Upper lobe of left lung (tissue), 6 donors: ENCODE results near the gene METTL3. TPM values are rescaled to one million over a fixed set of nuclear protein-coding genes. Genes with fewer than 3 reads are reported as not detected.

ENCODE experiments used
- ATAC-seq, 2 donors: fragments of 200-7000 bp; cut with Tn5 transposase; one replicate each; pipeline ENCODE4 v1.9.1; 2022; ENCODE audit warnings: mild to moderate bottlenecking in 2 of 2, moderate library complexity in 2 of 2; ENCODE audit not compliant: low FRiP score in 2 of 2
- DNase-seq, 2 donors: peaks; one replicate each; pipeline ENCODE4 v3.0.0-alpha.2; 2019 to 2020
- H3K27ac ChIP-seq, 4 donors: fragments of 200-600 bp; sonication (generic); one replicate each; pipeline ENCODE4 v1.5.1; 2016 to 2019
- H3K27me3 ChIP-seq, 4 donors: fragments of 200-600 bp; sonication (generic); one replicate each; pipeline ENCODE4 v1.5.1; 2017 to 2019
- H3K36me3 ChIP-seq, 4 donors: fragments of 200-600 bp; sonication (generic); one replicate each; pipeline ENCODE4 v1.5.1; 2016 to 2019
- H3K4me1 ChIP-seq, 4 donors: fragments of 200-600 bp; sonication (generic); one replicate each; pipeline ENCODE4 v1.5.1; 2018 to 2019
- H3K4me3 ChIP-seq, 4 donors: fragments of 200-600 bp; sonication (generic); one replicate each; pipeline ENCODE4 v1.5.1; 2017 to 2019; ENCODE audit warnings: mild to moderate bottlenecking in 2 of 4, moderate library complexity in 1 of 4
- H3K9me3 ChIP-seq, 4 donors: fragments of 200-600 bp; sonication (generic); one replicate each; pipeline ENCODE4 v1.5.1; 2018 to 2019
- EP300 ChIP-seq, 4 donors: sonication (generic); formaldehyde crosslinking; IDR thresholded peaks; one replicate each; pipeline ENCODE4 v1.5.1; 2017; ENCODE audit warnings: antibody characterized with exemption in 4 of 4, control low read depth in 2 of 4
- POLR2A ChIP-seq, 4 donors: fragments of 450-650 bp; IDR thresholded peaks; one replicate each; pipeline ENCODE4 v1.5.1; 2016 to 2017; ENCODE audit warnings: antibody characterized with exemption in 4 of 4, mild to moderate bottlenecking in 2 of 4
- POLR2AphosphoS5 ChIP-seq, 2 donors: sonication (generic); formaldehyde crosslinking; IDR thresholded peaks; one replicate each; pipeline ENCODE4 v1.5.1; 2017; ENCODE audit warnings: antibody characterized with exemption in 2 of 2
- WGBS, 2 donors: methylation state at CpG; one replicate each; pipeline ENCODE4 v1.1.5; 2017 to 2018; 5-methylcytosine and 5-hydroxymethylcytosine counted together
- total RNA-seq, 6 donors: library from RNA; depleted of rRNA in 4 of 6; stranded (reverse); fragments of >200 nt in 4 of 6; gene quantifications; one replicate each; pipeline versions ENCODE4 v1.1.0 to v1.2.1, GENCODE V29; 2016 to 2021
- TF ChIP-seq, protein P1 (sequence below), 6 experiments: fragments of 450-650 bp in 4 of 6; fragments of 200-600 bp in 2 of 6; sonication (generic) in 2 of 6; IDR thresholded peaks; one replicate each; pipeline ENCODE4 v1.5.1; 2016 to 2019; ENCODE audit warnings: antibody characterized with exemption in 6 of 6
- donor health status: DM: no; HTN: no; CAD: no; lungs with moderate emphysema.
- donor health status: DM: no; HTN: yes; CAD: no; lungs with severe emphysema.

Gene METTL3
- total RNA-seq, 6 donors from 2014 or later, result 41.7 to 126 (median 47.7) TPM

DNA sequence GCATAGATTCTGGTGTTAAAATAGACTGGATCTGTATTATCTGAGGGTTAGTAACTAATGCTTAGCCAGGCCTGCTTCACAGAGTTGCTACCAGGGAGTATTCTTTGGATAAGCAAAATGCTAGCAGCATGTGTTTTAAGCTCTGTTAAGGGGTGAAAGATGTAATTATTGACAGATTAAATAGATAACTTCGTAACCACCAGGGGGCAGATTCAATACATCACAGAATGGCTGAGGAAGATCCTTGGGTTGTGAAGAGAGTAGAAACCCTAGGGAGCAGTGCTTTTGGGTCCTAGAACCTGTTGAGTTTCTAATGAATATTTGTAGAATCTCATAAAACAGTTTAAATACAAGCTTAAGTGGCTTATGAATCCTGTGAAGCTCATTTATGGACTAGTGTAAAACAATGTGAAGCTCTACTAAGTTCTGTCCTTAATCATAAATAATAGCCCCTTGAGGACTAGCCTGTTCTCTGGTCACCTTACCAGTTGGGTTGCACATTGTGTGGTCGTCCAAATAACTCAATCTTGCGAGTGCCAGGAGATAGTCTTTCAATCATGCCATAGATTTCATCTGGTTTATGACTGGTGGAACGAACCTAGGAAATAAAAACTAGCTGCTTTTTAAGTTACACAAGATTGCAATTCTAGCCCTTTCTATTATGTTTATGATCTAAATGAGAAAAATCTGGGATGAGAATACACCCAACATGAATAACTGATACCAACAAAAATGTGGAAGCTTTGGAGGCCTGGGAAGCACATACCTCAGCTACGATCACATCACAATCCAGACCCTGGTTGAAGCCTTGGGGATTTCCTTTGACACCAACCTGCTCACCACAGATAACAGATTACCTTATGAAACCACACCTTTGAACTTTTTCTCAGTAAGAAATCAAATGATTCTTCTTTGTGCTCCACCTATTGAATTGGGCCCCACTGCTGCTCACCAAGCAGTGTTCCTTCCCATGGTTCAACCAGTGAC is 12.3 kb downstream of the METTL3 start:
- no peaks in the 10 kb centered on the region for H3K9me3 ChIP-seq
- TF ChIP-seq, protein P1, sequence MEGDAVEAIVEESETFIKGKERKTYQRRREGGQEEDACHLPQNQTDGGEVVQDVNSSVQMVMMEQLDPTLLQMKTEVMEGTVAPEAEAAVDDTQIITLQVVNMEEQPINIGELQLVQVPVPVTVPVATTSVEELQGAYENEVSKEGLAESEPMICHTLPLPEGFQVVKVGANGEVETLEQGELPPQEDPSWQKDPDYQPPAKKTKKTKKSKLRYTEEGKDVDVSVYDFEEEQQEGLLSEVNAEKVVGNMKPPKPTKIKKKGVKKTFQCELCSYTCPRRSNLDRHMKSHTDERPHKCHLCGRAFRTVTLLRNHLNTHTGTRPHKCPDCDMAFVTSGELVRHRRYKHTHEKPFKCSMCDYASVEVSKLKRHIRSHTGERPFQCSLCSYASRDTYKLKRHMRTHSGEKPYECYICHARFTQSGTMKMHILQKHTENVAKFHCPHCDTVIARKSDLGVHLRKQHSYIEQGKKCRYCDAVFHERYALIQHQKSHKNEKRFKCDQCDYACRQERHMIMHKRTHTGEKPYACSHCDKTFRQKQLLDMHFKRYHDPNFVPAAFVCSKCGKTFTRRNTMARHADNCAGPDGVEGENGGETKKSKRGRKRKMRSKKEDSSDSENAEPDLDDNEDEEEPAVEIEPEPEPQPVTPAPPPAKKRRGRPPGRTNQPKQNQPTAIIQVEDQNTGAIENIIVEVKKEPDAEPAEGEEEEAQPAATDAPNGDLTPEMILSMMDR (IDR thresholded peaks at IDR 0.05), result peak in 4 of 6 experiments; percentile 23 to 59 (median 46)
- TF ChIP-seq POLR2AphosphoS5 (IDR thresholded peaks at IDR 0.05), result no peak
- no peaks in the 10 kb centered on the region for H3K27me3 ChIP-seq
- WGBS, 2 donors, result 65 to 71% methylated on average over 5 of the region's 5 CpGs
- no peak overlapping the region for H3K4me3 ChIP-seq
- H3K27ac ChIP-seq, result no peak overlapping the region
- peaks cover 14 to 94% (median 83%) of the 10 kb centered on the region in 4 donors for H3K36me3 ChIP-seq
- peaks cover 0 to 13% (median 7%) of the 10 kb centered on the region in 4 donors for H3K4me1 ChIP-seq
- DNase-seq (no peak), ATAC-seq (peak in 1 of 2 donors; percentile 55)

DNA sequence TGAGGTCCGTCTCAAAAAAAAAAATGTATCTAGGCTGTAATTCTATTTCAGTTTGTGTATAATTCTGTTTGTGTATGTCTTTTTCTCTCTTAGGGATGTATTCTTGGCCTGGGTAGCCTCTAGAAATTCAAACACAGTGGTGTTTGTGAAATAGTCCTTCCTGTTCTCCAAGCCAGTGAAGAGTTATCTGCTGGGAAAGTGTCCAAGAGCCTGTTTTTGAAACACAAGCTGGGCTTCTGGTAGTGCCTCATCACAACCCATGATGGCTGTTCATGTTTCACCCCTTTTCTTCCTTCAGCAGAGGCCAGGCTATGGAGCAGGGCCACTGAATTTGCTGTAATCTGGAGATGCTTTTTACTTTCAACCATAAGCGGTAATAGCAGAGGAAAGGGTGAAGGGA is 14.7 kb downstream of the METTL3 start:
- Histone ChIP-seq H3K27ac (peak overlapping the region in 3 of 4 donors; percentile 19 to 53 (median 46)), H3K4me1 (peaks cover 0 to 13% (median 7%) of the 10 kb centered on the region in 4 donors)
- TF ChIP-seq, protein P1 (IDR thresholded peaks at IDR 0.05), result no peak
- TF ChIP-seq POLR2A (IDR thresholded peaks at IDR 0.05), result no peak
- no peak for TF ChIP-seq EP300 (IDR thresholded peaks at IDR 0.05)
- no peak for TF ChIP-seq POLR2AphosphoS5 (IDR thresholded peaks at IDR 0.05)

DNA sequence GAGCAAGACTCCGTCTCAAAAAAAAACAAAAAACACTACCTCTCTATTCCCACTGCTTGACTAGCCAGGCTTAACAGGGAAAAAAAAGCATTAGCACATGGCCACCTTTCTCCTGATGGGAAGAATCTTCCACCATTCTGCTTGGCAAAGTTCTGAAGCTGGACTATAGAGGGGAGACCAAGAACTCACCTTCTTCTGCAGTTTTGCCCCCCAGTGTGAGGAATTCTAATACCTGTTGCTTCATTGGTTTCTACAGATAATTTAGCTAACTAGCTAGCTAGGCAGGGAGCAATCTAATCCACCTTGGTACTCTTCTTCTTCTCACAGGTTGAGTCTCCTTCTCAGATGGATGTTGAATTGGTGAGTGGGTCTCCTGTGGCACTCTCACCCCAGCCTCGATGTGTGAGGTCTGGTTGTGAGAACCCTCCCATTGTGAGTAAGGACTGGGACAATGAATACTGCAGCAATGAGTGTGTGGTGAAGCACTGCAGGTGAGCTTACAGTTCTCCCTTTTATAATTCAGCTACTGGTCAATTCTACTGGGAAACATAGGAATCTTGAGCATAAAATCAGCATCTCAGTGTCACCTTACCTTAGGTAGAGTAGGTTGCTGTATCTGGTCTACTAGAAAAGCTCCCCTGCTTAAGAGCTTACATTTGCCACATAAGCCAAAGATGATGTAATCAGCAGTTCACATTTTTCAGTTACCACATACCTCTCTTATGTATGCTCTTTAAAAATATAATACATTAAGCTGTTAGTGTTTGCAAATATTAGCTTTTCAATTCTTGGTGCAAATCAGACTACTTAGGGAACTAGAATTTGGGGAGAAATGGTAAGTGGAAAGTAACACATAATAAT is 16.0 kb downstream of the METTL3 start:
- Histone ChIP-seq H3K27me3 (no peaks in the 10 kb centered on the region), H3K4me3 (no peak overlapping the region), H3K9me3 (no peaks in the 10 kb centered on the region), H3K4me1 (peaks cover 0 to 13% (median 7%) of the 10 kb centered on the region in 4 donors), H3K36me3 (peaks cover 28 to 97% (median 90%) of the 10 kb centered on the region in 4 donors), H3K27ac (peak overlapping the region; percentile 19 to 53 (median 49))
- WGBS, 2 donors, result 29 to 80% methylated on average over 2 of the region's 2 CpGs
- TF ChIP-seq EP300 (IDR thresholded peaks at IDR 0.05), result no peak
- TF ChIP-seq, protein P1 (IDR thresholded peaks at IDR 0.05), result no peak
- TF ChIP-seq POLR2A (IDR thresholded peaks at IDR 0.05), result no peak
- TF ChIP-seq POLR2AphosphoS5 (IDR thresholded peaks at IDR 0.05), result no peak
- ATAC-seq, result peak; percentile 51 to 78
- no peak for DNase-seq

More for the DNA sequence above, 14.7 kb downstream of the METTL3 start:
- Histone ChIP-seq H3K27me3 (no peaks in the 10 kb centered on the region), H3K36me3 (peaks cover 22 to 96% (median 87%) of the 10 kb centered on the region in 4 donors), H3K4me3 (no peak overlapping the region), H3K9me3 (no peaks in the 10 kb centered on the region)
- WGBS, 2 donors, result 76 to 83% methylated on average over 2 of the region's 2 CpGs
- no peak for ATAC-seq
- peak in 1 of 2 donors; percentile 30 for DNase-seq

DNA sequence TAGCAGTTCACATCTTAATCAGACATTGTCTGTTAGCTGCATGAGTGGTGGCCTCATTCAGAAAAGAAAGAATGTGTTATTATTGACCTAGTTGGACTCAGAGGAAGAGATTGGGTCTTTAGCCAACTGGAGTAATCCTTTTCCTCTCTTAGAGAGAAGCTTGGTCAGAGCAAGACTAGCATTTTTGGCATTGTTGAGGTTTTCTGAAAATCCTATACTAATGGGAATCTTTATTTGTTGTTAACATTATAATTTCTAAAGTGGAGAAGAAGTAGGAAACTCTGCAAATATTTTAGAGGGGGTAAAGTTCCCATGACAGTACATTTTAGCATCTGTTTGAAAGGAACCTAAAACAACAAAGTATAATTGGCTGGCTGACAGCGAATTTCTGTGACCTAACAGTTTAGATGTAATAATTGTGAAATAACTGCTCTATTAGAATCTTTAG is 24.5 kb downstream of the METTL3 start:
- no peak for DNase-seq
- TF ChIP-seq POLR2AphosphoS5 (IDR thresholded peaks at IDR 0.05) (no peak), EP300 (IDR thresholded peaks at IDR 0.05) (no peak), POLR2A (IDR thresholded peaks at IDR 0.05) (no peak)
- TF ChIP-seq, protein P1 (IDR thresholded peaks at IDR 0.05), result no peak
- no peak for ATAC-seq
- H3K27ac ChIP-seq, result no peak overlapping the region
- WGBS, 2 donors, result 83 to 86% methylated on average over 1 of the region's 1 CpG
- H3K4me3 ChIP-seq, result no peak overlapping the region
- no peaks in the 10 kb centered on the region for H3K4me1 ChIP-seq
- no peaks in the 10 kb centered on the region for H3K27me3 ChIP-seq
- no peaks in the 10 kb centered on the region for H3K9me3 ChIP-seq
- peaks cover 27 to 67% (median 47%) of the 10 kb centered on the region in 4 donors for H3K36me3 ChIP-seq
